ENCODE data around the gene EPS8. TPM values are rescaled to one million over a fixed set of nuclear protein-coding genes. Genes with fewer than 3 reads are reported as not detected.

The EPS8 gene
- total RNA-seq, 6 experiments from 2014 or later: 46.1 to 50.7 (median 46.6) TPM

GRCh38 chr12:15732341-15733061, 56.7 kb downstream of the EPS8 start:
- peak overlapping the region; percentile 52; the same call in 1 of the 2 replicates for H3K27ac Mint-ChIP-seq
- H3K9me3 Mint-ChIP-seq: peaks cover 16% of the 10 kb centered on the region
- peaks cover 50% of the 10 kb centered on the region for H3K36me3 Mint-ChIP-seq (ENCODE audit: low read depth)
- no peak for DNase-seq
- peaks cover 3% of the 10 kb centered on the region; the same call in 1 of the 2 replicates for H3K27me3 Mint-ChIP-seq (ENCODE audit: insufficient read depth)
- no peak overlapping the region for H3K4me3 Mint-ChIP-seq
- peaks cover 52% of the 10 kb centered on the region for H3K4me1 Mint-ChIP-seq (ENCODE audit: low read depth)
- TF ChIP-seq CTCF (IDR thresholded peaks at IDR 0.05): no peak

- H3K9me3 Mint-ChIP-seq: peaks cover 16% of the 10 kb centered on the region
- peaks cover 56% of the 10 kb centered on the region for H3K4me1 Mint-ChIP-seq (ENCODE audit: low read depth)
- peaks cover 50% of the 10 kb centered on the region for H3K36me3 Mint-ChIP-seq (ENCODE audit: low read depth)
- H3K4me3 Mint-ChIP-seq: no peak overlapping the region
- H3K27me3 Mint-ChIP-seq (ENCODE audit: insufficient read depth): peaks cover 3% of the 10 kb centered on the region; the same call in 1 of the 2 replicates
- no peak for DNase-seq
- no peak for TF ChIP-seq CTCF (IDR thresholded peaks at IDR 0.05)
- H3K27ac Mint-ChIP-seq: no peak overlapping the region
These were observed 57.2 kb downstream of the EPS8 start for GRCh38 chr12:15731940-15732339.

GRCh38 chr12:15729097-15729496, 60.1 kb downstream of the EPS8 start:
- peak overlapping the region; percentile 62; the same call in 1 of the 2 replicates for H3K4me3 Mint-ChIP-seq
- H3K36me3 Mint-ChIP-seq (ENCODE audit: low read depth): peaks cover 55% of the 10 kb centered on the region
- H3K27me3 Mint-ChIP-seq (ENCODE audit: insufficient read depth): peaks cover 3% of the 10 kb centered on the region; the same call in 1 of the 2 replicates
- H3K9me3 Mint-ChIP-seq: peaks cover 16% of the 10 kb centered on the region
- peak overlapping the region; percentile 98 for H3K27ac Mint-ChIP-seq
- TF ChIP-seq CTCF (IDR thresholded peaks at IDR 0.05): no peak
- no peak for DNase-seq
- H3K4me1 Mint-ChIP-seq (ENCODE audit: low read depth): peaks cover 72% of the 10 kb centered on the region

GRCh38 chr12:15728118-15728598, 61.0 kb downstream of the EPS8 start:
- Mint-ChIP-seq H3K4me1 (ENCODE audit: low read depth) (peaks cover 63% of the 10 kb centered on the region), H3K4me3 (peak overlapping the region; percentile 62), H3K27ac (peak overlapping the region; percentile 98), H3K36me3 (ENCODE audit: low read depth) (peaks cover 46% of the 10 kb centered on the region), H3K27me3 (ENCODE audit: insufficient read depth) (peaks cover 3% of the 10 kb centered on the region; the same call in 1 of the 2 replicates), H3K9me3 (peaks cover 14% of the 10 kb centered on the region)
- peak; percentile 90 for DNase-seq
- no peak for TF ChIP-seq CTCF (IDR thresholded peaks at IDR 0.05)

GRCh38 chr12:15726878-15727150, 62.4 kb downstream of the EPS8 start:
- Mint-ChIP-seq H3K27me3 (ENCODE audit: insufficient read depth) (peaks cover 3% of the 10 kb centered on the region; the same call in 1 of the 2 replicates), H3K4me1 (ENCODE audit: low read depth) (peaks cover 62% of the 10 kb centered on the region), H3K9me3 (peaks cover 10% of the 10 kb centered on the region), H3K4me3 (peak overlapping the region; percentile 15), H3K27ac (peak overlapping the region; percentile 98), H3K36me3 (ENCODE audit: low read depth) (peaks cover 42% of the 10 kb centered on the region)
- no peak for TF ChIP-seq CTCF (IDR thresholded peaks at IDR 0.05)
- DNase-seq: no peak
